Hepatocyte (in vitro differentiated cells): ENCODE results near the gene B3GAT3.

Experiments used
- CTCF ChIP-seq: fragments of 200-600 bp; sonication (generic); IDR thresholded peaks from 2 replicates; pipeline ENCODE4 v1.5.1; 2016; ENCODE audit warnings: antibody characterized with exemption, mild to moderate bottlenecking; ENCODE audit not compliant: poor library complexity
- EZH2 ChIP-seq: fragments of 200-600 bp; sonication (generic); IDR thresholded peaks from 2 replicates; pipeline ENCODE4 v1.6.1; 2016; ENCODE audit warnings: antibody characterized with exemption, mild to moderate bottlenecking, borderline replicate concordance

GRCh38 chr11:62654297-62654696 is 32.5 kb upstream of the B3GAT3 start:
- no peak for TF ChIP-seq CTCF
- no peak for TF ChIP-seq EZH2
